T-helper 1 cell treated with Interleukin-12 subunit alpha and Interleukin-12 subunit beta and Interleukin-4 antibody, amounts not matched to agents 30 μg/mL and 1 μg/mL, for 36 hours (primary cell): ENCODE results near the gene UNC119.

ENCODE experiments used
- H3K27ac Mint-ChIP-seq: one replicate; pipeline ENCODE4 v1.8.0; 2021; ENCODE audit warnings: mild to moderate bottlenecking, mixed read lengths
- H3K27me3 Mint-ChIP-seq: one replicate; pipeline ENCODE4 v1.8.0; 2021; ENCODE audit warnings: low read depth, mixed read lengths
- H3K36me3 Mint-ChIP-seq: one replicate; pipeline ENCODE4 v1.8.0; 2021; ENCODE audit warnings: low read depth, mixed read lengths
- H3K4me1 Mint-ChIP-seq: one replicate; pipeline ENCODE4 v1.8.0; 2021; ENCODE audit warnings: low read depth, mixed read lengths
- H3K4me3 Mint-ChIP-seq: one replicate; pipeline ENCODE4 v1.8.0; 2021; ENCODE audit warnings: mild to moderate bottlenecking, moderate library complexity, mixed read lengths
- H3K9me3 Mint-ChIP-seq: one replicate; pipeline ENCODE4 v1.8.0; 2021; ENCODE audit warnings: mixed read lengths

Gene UNC119

DNA sequence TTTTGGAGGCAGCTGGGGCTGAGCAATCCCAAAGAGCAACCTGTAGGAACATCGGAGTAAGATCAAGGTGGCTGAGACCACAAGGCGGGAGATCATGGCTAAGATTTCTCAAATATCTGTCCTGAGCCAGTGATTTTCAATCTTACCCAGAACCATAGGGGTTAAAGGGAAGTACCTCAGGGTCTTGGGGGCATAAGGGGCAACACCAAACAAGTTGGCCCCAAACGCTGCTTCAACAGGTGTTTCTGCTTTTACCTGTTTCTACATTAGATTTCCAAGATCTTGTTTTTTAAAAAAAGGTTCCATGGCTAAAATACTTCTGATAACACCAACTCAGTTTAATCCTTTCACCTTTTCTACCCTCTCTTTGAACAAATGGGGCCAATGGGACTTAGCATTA is 2.6 kb upstream of the UNC119 start:
- H3K27me3 Mint-ChIP-seq, result no peaks in the 10 kb centered on the region
- H3K4me1 Mint-ChIP-seq, result peaks cover 26% of the 10 kb centered on the region
- H3K36me3 Mint-ChIP-seq, result peaks cover 46% of the 10 kb centered on the region
- no peaks in the 10 kb centered on the region for H3K9me3 Mint-ChIP-seq
- no peak overlapping the region for H3K27ac Mint-ChIP-seq
- no peak overlapping the region for H3K4me3 Mint-ChIP-seq

DNA sequence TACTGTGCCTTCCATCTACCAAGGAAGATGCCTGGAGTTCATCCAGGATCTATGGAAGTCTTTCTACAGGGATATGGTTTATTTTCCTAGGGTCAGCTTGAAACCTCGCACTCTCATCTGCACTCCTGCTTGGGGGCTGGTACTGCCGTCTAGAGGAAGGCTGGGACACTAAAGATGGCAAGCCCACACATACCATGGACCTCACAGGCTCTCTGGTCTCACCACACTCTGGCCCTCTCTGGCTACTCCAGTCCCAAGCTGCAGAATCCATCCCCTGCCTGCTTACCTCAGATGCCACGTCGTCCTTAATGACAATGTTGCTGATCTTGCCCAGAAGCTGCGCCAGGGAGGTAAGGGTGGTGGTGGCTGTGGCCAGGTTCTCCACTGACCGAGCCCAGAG is 2.1 kb upstream of the UNC119 start:
- Mint-ChIP-seq H3K9me3 (no peaks in the 10 kb centered on the region), H3K4me3 (no peak overlapping the region), H3K27me3 (no peaks in the 10 kb centered on the region), H3K27ac (no peak overlapping the region), H3K36me3 (peaks cover 43% of the 10 kb centered on the region), H3K4me1 (peaks cover 30% of the 10 kb centered on the region)

DNA sequence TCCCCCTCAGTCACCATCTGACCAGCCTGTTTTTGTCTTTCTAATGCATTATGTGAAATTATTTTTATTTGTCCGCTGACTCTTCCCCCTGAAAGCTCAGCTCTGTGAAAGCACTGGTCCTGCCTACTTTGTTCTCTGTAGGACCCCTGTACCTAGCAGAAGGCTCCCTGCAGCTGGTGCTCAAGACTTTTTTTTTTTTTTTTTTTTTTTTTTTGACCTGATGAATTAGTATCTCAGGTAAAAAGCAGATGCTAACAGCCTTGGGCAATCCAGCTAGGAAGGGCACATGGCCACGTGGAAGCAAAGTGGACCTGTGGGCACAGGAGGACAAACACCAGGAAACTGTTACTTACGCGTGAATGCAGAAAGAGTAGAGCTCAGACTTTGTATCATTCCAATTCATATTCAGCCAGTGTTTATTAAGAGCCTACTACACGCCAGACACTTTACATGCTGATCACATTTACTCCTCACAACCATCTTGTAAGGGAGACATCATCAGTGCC is 629 bp upstream of the UNC119 start:
- peak overlapping the region; percentile 80 for H3K4me3 Mint-ChIP-seq

DNA sequence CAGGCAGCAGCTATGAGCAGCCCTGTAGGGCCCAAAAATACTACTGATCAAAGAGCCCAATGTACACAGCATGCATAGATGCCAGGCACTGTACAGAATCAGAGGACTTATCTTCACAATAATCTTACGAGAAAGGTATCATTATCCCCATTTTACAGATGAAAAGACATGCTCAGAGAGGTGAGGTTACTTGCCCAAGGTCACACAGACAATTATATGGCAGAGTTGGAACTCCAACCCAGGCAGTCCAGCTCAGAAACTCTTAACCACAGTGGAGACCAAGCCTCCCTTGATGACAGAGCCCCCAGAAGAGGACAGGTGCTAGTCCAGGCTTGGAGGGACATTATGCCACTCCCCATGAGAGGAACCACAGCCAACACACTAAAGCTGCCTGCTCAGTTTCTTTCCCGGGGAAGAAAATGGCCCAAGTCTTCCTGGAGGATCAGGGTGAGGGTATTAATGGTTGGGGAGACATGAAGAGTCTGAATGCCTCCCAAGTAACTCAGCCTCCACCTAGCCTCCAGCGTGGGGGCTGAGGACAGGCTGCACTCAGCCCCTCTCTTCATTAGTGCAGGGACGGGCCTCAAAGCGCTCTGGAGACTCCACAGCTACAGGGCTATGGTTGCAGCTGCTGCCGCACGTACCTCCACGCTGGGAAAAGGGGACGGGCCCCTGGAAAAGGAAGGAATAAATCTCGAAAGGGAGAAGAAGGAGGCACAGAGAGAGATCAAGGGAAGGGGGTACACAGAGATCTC is 826 bp downstream of the UNC119 start:
- Mint-ChIP-seq H3K4me1 (peaks cover 49% of the 10 kb centered on the region), H3K4me3 (peak overlapping the region; percentile 94), H3K36me3 (peaks cover 39% of the 10 kb centered on the region), H3K9me3 (no peaks in the 10 kb centered on the region), H3K27ac (peak overlapping the region; percentile 98), H3K27me3 (no peaks in the 10 kb centered on the region)

More for the DNA sequence above, 629 bp upstream of the UNC119 start:
- H3K9me3 Mint-ChIP-seq, result no peaks in the 10 kb centered on the region
- no peaks in the 10 kb centered on the region for H3K27me3 Mint-ChIP-seq
- peak overlapping the region; percentile 78 for H3K27ac Mint-ChIP-seq
- H3K36me3 Mint-ChIP-seq, result peaks cover 44% of the 10 kb centered on the region
- H3K4me1 Mint-ChIP-seq, result peaks cover 45% of the 10 kb centered on the region

DNA sequence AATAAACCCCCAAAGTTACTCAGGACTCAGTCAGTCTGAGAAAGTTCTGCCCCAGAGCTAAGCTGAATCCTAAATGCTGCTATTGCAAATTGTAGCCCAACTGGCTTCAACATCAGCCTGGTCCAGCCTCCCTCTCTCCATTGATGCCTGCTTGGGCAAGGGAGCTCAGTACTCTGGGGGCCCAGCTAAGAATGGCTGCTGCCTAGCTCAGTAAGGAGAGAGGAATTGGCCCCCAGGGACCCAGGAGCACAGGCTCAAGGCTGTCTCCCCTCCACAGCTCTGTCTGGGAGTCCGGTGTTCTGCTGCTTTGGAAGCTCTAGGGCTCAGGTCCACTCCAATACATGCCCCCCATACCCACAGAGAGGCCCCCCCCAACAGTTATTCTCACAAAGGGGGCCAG is 1.6 kb downstream of the UNC119 start:
- peaks cover 49% of the 10 kb centered on the region for H3K4me1 Mint-ChIP-seq
- no peaks in the 10 kb centered on the region for H3K9me3 Mint-ChIP-seq
- H3K4me3 Mint-ChIP-seq, result peak overlapping the region; percentile 94
- H3K27ac Mint-ChIP-seq, result peak overlapping the region; percentile 98
- H3K27me3 Mint-ChIP-seq, result no peaks in the 10 kb centered on the region
- peaks cover 34% of the 10 kb centered on the region for H3K36me3 Mint-ChIP-seq

DNA sequence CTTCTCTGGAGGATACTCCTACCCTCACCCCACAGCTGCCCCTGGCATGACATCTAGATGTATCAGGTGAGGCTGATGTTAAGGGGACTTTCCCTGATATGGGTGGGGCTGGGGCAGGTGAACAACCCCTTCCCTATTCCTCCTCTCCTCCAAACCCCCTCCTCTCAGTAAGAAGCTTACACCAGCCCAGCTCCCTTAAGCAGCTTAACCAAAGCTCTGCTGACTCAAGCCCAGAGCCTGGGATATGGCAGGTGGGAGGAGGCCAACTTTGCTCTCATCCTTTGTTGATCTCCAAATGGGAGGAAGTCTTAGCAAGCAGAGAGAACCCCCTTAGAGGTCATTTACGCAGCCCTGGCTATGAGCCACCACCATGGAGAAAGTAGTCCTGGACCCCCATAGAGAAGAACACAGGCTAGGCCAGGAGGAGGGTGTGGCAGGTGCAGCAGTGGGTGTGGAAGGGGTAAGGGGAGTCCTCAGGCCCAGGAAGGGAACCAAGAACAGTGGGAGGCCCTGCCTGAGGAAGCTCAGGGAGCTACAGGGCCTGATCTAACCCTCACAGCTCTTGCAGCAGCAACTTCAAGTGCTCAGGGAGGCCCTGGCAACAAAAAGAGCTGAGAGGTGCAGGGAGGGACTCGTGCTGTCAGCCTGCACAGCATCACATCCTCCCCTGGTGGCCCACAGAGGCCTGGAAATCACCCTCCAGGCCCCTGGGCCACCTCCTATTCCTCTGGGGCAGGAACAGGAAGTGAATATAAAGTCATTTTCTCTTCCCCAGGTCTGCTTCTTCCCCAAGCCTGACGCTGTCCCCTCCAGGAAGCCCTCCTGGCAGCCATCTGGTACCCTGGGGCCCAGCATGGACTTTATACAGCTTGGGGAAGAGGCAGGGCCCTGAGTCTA is 2.9 kb downstream of the UNC119 start:
- Mint-ChIP-seq H3K4me1 (peaks cover 51% of the 10 kb centered on the region), H3K4me3 (peak overlapping the region; percentile 94), H3K27me3 (no peaks in the 10 kb centered on the region), H3K9me3 (no peaks in the 10 kb centered on the region), H3K36me3 (peaks cover 33% of the 10 kb centered on the region), H3K27ac (peak overlapping the region; percentile 98)

DNA sequence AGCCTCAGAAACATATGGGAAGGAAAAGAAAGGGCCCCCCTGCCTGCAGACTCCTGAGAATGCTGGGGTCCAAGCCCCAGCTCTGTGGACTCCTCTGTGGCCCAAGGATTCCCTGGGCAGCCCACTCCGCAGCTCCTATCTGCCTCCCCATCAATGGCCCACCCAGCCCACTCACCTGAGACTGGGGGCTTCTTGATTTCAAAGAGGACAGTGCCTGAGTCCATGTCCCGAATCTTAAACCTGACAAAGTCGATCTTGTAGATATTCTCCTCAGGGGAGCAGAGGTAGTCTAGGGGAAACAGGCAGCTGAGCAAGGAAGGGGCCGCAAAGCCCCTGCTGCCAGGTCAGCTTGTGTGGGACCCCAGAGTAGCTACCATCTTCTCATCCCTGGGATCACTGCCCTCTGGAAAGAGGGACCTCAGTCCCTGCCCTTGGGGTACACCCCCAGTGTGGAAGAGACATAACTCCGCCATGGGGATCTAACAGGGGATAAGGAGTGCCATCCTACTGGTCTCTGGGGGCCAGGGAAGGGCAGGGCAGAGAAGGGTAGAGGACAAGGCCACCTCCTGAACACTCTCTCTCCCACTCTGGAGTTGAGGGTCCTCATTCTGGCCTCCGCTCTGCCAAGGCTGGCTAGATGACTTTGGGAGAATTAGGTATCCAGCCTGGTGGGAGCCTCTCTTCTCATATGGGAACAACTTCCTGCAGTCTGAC is 3.9 kb downstream of the UNC119 start:
- Mint-ChIP-seq H3K4me1 (peaks cover 47% of the 10 kb centered on the region), H3K9me3 (no peaks in the 10 kb centered on the region), H3K4me3 (peak overlapping the region; percentile 94), H3K27me3 (no peaks in the 10 kb centered on the region), H3K27ac (peak overlapping the region; percentile 98), H3K36me3 (peaks cover 28% of the 10 kb centered on the region)

DNA sequence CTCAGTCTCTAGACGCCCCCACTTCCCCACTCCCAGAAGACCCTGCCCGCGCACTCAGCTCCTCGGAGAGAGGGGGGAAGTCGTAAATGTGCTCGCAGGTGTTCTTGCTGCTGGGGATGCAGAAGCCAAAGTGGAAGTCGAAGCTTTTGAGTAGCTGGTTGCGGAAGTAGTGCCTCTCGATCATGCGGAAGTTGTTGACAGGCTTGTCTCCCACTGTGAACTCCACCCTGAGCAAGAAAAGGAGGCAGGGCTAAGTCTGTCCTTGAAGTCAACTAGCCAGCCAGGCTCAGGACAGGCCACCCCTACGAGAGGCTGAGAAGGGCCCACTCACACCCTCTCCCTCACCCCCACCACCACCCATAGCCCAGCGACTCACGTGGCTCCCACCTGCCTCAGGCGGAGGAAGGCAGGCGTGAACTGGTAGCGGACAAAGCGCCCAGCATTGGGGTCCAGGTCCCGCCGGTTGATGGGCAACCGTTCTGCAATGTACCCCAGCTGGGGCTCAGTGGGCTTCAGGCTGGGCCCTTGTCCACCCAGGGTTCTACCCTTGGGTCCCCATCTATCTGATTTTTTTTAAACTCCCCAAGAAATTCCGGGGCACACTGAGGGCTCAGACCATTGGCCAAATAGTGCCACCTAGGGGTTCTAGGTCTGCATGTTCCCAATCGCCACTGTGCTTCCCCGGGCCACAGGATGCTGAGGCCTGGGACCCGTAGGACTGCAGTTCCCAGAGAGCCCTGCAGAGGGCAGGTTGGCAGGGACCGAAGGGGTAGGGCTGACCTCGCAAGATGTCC is 4.6 kb downstream of the UNC119 start:
- Mint-ChIP-seq H3K27ac (peak overlapping the region; percentile 98), H3K36me3 (peaks cover 22% of the 10 kb centered on the region), H3K4me3 (peak overlapping the region; percentile 80), H3K9me3 (no peaks in the 10 kb centered on the region), H3K27me3 (no peaks in the 10 kb centered on the region), H3K4me1 (peaks cover 43% of the 10 kb centered on the region)

DNA sequence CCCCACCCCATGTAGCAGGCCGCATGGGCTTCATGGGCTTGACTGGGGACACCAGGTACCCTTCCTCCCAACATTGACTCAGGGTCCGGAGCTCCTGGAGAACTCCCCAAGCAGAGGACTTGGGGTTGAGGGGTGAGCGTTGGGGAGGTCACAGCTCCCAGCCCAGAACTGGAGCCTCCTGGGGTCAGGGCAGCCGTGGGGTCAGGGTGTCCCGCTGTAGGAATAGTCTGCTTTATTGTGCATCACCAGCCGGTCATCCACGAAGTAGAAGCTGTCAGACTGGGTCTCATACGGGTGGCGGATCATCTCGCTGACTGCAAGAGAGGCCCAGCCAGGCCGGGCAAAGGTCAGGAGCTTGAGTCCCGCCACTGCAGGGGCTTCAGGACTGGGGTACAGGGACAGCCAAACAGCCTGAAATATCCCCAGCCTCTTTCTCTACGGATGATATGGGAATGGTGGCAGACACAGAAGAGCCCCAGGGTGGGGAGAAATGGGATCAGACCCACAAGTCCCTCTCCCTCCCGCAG is 5.3 kb downstream of the UNC119 start:
- H3K4me1 Mint-ChIP-seq, result peaks cover 41% of the 10 kb centered on the region
- H3K4me3 Mint-ChIP-seq, result peak overlapping the region; percentile 23
- peaks cover 20% of the 10 kb centered on the region for H3K36me3 Mint-ChIP-seq
- no peaks in the 10 kb centered on the region for H3K9me3 Mint-ChIP-seq
- H3K27me3 Mint-ChIP-seq, result no peaks in the 10 kb centered on the region
- peak overlapping the region; percentile 98 for H3K27ac Mint-ChIP-seq

DNA sequence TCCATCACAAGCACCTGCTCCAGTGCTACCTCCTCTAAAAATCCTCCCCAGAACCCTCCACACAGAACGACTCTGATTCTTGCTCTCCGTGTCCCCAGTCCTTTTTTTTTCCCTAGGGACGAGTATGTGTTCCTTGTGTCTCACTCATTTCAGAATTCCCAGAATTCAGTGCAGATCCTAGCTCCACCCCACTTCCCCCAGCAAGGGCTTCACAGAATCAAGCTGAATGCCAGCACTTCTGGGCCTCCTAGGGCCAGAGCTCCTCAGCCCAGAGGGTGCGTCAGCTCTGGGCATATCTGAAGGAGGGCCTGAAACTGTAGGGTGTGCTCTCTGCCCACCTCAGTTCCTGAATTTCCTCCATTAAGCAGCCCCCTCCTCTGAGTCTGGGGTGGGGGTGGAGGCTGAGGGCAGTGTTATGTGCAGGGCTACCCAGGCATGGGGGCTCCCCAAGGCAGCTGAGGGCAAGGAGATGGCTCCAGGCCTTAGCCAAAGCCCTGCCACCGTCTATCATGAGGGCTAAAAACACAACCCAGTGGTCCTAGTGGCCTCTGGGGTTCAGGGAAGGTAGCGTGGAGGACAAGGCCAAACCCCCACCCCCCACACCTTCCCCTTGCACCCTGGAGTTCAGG is 6.5 kb downstream of the UNC119 start:
- H3K4me3 Mint-ChIP-seq, result no peak overlapping the region
- no peaks in the 10 kb centered on the region for H3K9me3 Mint-ChIP-seq
- peaks cover 18% of the 10 kb centered on the region for H3K36me3 Mint-ChIP-seq

DNA sequence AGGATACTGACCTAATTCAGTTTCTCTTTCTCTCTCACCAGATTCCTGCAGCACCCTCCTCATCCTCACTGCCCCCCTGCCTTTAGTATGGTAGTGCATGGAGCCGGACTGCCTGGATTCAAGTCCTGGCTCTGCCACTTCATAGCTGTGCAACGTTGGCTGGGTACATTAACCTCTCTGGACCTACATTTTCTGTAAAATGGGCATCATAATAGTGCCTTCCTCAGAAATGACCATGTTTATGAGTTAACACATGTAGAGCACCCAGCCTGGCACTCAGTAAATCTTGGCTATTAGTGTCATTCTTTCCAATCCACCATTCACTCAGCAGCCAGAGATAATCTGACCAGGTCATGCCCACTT is 7.3 kb downstream of the UNC119 start:
- H3K36me3 Mint-ChIP-seq, result peaks cover 18% of the 10 kb centered on the region
- no peak overlapping the region for H3K27ac Mint-ChIP-seq
- no peak overlapping the region for H3K4me3 Mint-ChIP-seq
- H3K27me3 Mint-ChIP-seq, result no peaks in the 10 kb centered on the region
- H3K4me1 Mint-ChIP-seq, result peaks cover 25% of the 10 kb centered on the region
- no peaks in the 10 kb centered on the region for H3K9me3 Mint-ChIP-seq

More for the DNA sequence above, 6.5 kb downstream of the UNC119 start:
- H3K4me1 Mint-ChIP-seq, result peaks cover 33% of the 10 kb centered on the region
- peak overlapping the region; percentile 7 for H3K27ac Mint-ChIP-seq
- H3K27me3 Mint-ChIP-seq, result no peaks in the 10 kb centered on the region

DNA sequence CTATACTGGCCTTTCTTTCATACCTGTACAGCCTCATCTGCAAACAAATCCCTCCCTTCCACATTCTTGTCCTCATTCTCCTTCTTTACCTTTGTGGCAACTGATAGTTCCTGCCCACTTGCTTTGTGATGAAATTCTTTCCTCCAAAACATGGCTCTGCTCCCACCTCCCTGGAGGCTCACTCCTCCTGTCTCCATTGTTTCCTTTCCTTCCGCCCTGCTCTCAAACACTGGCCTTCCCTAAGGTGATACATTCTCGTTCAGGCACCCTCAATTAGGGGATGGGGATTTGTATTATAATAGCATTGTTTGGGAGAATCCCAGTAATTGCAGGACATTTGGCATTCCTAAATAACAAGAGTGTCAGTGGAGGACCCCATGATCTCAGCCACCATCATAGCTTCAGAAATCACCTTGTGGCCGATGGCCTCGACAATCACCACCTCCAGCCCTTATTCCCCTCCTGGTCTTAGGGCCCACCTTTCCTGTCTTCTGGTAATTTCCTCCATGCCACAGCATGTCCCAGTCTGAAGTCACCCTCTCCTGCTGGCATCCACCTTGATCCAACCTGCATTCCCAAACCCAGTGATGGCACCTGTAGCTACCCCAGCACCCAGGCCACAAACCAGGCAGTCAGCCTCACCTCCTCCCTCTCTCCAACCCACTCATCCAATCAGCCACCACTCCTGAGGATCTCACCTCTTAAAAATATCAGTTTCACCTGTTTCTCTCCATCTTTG is 7.9 kb downstream of the UNC119 start:
- no peak overlapping the region for H3K4me3 Mint-ChIP-seq
- H3K9me3 Mint-ChIP-seq, result no peaks in the 10 kb centered on the region
- peaks cover 21% of the 10 kb centered on the region for H3K4me1 Mint-ChIP-seq
- no peaks in the 10 kb centered on the region for H3K27me3 Mint-ChIP-seq
- H3K27ac Mint-ChIP-seq, result no peak overlapping the region
- peaks cover 18% of the 10 kb centered on the region for H3K36me3 Mint-ChIP-seq

DNA sequence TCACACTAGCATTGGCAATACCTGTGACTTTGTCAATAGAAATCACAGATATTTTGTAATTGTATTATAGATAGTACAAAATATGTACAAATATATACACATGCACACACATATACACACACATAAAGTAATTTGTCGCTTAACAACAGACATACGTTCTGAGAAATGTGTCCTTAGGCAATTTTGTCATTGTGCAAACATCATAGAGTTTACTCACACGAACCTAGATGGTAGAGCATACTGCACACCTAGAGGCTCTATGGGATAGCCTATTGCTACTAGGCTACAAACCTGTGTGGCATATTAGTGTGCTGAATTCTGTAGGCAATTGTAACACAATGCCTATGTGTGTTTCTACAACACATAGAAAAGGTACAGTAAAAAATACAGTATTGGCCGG is 11.0 kb downstream of the UNC119 start:
- no peak overlapping the region for H3K4me3 Mint-ChIP-seq
- peaks cover 5% of the 10 kb centered on the region for H3K36me3 Mint-ChIP-seq
- H3K4me1 Mint-ChIP-seq, result peaks cover 2% of the 10 kb centered on the region
- H3K27me3 Mint-ChIP-seq, result no peaks in the 10 kb centered on the region
- H3K27ac Mint-ChIP-seq, result no peak overlapping the region
- H3K9me3 Mint-ChIP-seq, result no peaks in the 10 kb centered on the region
